Breast epithelium (tissue), 3 donors: ENCODE measurements around the gene TRAM2.

Experiments
- CTCF ChIP-seq, 3 donors: fragments of 450-650 bp; IDR thresholded peaks; one replicate each; pipeline ENCODE4 v1.5.1; 2016 to 2017; ENCODE audit warnings: antibody characterized with exemption in 3 of 3, mild to moderate bottlenecking in 3 of 3, moderate library complexity in 3 of 3
- POLR2A ChIP-seq: fragments of 450-650 bp; IDR thresholded peaks from one replicate; pipeline ENCODE4 v1.6.1; 2016; ENCODE audit warnings: antibody characterized with exemption, mild to moderate bottlenecking, moderate library complexity
- POLR2AphosphoS5 ChIP-seq, 3 donors: sonication (generic); formaldehyde crosslinking; IDR thresholded peaks; one replicate each; pipeline ENCODE4 v1.6.1; 2017; ENCODE audit warnings: antibody characterized with exemption in 3 of 3

GRCh38 chr6:52553719-52554118 lies 23.1 kb downstream of the TRAM2 start:
- TF ChIP-seq CTCF (IDR thresholded peaks at IDR 0.05) (no peak), POLR2A (no peak), POLR2AphosphoS5 (IDR thresholded peaks at IDR 0.05) (no peak)
